Measurements from ENCODE around the gene ATP9B.
"Not testable (repeated sequence)": the region's sequence is repeated elsewhere in the genome, so short reads cannot be mapped to it uniquely, and the experiment has no call there.

ATP9B gene

DNA sequence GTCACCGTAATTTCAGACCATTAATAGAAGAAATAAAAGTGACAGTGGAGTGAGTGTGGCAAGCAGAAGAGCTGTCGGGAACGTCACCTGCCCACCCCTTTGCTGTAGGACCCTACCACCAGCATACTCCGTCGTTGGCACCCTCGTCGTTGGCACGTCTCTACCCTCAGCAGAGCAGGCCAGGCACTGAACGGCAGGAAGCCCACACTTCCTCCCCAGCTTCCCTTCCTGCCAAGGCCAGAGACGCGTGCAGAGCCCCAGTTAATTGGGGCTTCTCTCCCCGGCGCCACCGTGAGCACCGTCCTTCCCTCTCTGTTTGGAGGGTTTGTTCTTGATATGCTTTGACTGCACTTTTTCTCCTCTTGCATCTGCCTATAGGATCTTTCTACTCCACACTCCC, 299.5 kb downstream of the ATP9B start:
- DNase-seq = no peak

DNA sequence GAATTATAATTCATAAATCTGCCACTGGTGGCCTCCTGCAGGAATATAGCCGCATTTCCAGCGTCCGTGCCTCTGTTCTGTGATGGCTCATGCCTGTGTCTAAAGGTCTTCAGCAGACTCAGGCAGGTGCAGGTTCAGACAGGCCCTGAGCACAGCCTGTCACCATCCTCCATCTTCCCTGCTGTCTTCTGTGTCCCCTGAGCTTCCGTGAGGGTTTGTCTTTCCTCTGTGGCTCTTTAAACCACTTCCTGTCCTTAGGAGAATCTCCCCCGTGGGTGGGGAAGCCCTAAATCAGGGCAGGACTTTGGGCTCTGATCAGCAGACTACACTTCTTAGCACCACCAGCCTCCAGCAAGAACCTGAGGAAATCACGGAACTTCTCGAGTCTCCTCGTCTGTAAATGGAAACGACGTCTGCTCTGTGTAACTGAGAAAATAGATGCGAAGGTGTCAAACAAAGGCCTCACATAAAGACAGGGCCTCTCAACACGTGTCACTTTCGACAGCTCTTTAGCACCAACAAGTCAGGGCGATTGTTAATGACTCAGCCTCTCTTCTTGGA, 302.4 kb downstream of the ATP9B start:
- no peak for DNase-seq

DNA sequence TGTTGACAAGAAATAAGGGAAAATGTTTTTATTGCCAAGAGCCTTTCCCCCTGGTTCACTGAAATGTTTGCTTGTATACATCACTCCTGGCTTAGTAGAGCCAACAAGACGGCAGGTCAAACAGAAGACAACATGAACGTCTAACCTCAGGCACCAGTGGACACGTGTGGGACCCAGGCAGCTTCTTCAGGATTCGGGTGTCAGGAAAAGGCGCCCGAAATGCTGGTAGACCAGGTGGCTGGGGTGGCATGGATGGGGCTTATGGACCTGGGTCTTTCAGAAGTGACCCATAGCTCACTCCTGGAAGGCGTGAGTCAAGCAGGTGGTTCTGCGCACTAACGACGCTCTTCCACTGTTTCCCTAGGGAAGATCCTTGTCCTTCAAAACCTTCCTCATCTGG, 303.3 kb downstream of the ATP9B start:
- no peak for DNase-seq

DNA sequence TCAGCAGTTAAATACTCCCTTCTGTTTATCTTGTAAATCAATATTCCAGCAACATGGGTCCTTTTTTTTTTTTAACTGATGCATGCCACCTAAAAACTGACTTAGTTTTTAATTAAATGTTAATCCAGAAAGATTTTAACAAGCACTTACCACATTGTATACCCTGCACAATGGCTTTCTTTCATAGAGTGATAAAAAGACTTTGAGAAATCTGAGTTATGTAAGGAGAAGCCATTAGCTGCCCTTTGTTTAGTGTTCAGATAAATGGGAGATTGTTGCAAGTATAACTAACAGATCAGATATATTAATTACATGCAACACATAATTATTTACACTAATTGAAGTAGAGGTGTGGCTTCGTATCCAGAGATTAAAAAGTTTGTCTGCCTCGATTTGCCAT, 303.8 kb downstream of the ATP9B start:
- DNase-seq = no peak

DNA sequence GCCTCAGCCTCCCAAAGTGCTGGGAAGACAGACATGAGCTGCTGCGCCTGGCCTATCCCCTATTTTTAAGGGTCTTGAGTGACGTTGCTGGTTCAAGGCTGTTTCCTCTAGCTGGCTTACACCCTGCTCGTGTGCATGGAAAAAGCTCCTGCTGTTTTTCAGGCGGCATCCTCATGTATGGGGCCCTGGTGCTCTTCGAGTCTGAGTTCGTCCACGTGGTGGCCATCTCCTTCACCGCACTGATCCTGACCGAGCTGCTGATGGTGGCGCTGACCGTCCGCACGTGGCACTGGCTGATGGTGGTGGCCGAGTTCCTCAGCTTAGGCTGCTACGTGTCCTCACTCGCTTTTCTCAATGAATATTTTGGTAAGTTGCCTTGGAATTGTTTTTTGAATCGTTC, 304.5 kb downstream of the ATP9B start:
- no peak for DNase-seq

DNA sequence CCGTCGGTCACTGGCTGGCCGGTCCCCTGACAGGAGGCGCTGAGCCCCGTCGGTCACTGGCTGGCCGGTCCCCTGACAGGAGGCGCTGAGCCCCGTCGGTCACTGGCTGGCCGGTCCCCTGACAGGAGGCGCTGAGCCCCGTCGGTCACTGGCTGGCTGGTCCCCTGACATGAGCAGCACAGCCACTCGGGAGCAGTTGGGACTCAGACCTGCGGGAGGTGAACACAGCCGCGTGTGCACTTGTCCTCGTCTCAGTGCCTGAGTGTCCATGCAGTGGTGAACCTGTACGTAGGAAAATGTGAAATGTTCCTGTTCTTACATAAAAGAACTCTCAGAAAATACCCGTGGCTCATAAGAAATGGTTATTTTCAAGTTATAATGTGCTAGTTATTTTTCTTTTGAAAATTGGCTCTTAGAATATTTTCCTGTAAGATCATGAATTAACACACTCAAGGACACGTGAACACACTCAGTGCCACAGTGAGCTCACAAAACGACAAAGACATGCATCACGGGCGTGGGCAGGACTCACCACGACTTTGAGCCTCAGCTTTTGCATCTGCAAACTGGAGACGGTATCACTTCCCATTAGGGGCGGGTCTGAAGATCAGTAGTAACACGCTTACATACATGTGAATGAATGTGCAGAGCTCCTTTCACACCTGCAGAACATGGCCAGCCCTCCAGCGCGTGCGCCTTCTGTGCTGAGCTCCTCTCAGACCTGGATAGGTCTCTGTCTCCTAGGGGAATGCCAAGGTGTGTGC, 305.4 kb downstream of the ATP9B start:
- DNase-seq = no peak

DNA sequence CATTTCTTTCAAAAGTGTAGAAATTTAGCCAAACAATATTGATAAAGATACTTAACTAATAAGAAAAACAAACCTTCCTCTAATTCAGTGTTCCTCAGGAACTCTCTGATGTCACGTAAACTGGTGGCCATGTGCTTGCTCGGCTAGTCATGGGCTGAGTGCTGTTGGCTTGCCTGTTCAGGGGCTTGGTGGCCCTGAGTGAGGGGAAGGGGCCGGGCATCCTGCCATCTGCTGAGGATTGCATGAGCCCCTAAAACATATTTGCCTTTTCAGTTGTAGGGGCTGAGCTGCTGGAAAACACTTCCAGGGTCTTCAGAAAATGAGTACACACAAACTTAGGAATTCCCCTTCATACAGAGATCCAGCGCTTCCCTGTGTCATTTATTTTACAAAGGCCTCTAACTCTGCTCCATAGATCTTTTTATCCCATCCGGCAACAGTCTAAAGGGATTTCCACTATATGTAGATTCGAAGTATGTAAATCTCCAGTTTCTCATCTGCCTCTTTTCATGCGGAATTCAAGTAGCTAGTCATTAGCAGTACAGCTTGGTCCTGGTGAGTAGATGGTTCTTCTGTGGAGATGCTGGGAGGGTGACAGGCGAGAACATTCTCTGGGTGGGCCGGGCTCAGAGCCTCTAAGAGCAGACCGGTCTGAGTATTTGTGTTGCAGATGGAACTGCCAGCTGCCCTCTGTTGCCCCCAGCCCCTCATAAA, 306.4 kb downstream of the ATP9B start:
- DNase-seq = no peak

DNA sequence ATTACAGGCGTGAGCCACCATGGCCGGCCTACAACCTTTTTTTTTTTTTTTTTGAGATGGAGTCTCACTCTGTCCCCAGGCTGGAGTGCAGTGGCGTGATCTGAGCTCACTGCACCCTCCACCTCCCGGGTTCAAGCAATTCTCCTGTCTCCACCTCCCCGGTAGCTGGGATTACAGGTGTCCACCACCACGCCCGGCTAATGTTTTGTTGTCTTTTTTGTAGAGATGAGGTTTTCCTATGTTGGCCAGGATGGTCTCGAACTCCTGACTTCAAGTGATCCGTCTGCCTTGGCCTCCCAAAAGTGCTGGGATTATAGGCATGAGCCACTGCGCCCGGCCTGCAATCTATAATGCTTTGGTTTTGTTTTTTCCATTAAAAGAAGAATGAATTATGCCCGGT, 307.5 kb downstream of the ATP9B start:
- not testable (repeated sequence) for DNase-seq

DNA sequence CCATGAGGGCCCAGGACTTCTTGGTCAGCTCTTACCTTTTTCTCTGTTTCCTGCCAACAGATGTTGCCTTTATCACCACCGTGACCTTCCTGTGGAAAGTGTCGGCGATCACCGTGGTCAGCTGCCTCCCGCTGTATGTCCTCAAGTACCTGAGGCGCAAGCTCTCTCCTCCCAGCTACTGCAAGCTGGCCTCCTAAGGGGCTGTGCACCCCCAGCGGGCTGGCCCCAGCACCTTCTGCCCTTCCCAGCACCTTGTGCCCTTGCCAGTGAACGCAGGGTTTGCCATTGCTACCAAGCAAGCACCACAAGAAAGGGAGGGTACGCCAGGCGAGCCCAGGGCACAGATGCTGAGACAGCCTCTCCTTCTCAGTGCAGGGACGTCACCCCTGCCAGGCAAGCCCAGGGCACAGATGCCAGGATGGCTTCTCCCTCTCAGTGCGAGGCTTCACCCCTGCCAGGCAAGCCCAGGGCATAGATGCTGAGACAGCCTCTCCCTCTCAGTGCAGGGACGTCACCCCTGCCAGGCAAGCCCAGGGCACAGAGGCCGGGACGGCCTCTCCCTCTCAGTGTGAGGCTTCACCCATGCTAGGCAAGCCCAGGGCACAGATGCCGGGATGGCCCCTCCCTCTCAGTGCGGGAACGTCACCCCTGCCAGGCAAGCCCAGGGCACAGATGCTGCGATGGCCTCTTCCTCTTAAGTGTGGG, 308.1 kb downstream of the ATP9B start:
- DNase-seq = no peak

DNA sequence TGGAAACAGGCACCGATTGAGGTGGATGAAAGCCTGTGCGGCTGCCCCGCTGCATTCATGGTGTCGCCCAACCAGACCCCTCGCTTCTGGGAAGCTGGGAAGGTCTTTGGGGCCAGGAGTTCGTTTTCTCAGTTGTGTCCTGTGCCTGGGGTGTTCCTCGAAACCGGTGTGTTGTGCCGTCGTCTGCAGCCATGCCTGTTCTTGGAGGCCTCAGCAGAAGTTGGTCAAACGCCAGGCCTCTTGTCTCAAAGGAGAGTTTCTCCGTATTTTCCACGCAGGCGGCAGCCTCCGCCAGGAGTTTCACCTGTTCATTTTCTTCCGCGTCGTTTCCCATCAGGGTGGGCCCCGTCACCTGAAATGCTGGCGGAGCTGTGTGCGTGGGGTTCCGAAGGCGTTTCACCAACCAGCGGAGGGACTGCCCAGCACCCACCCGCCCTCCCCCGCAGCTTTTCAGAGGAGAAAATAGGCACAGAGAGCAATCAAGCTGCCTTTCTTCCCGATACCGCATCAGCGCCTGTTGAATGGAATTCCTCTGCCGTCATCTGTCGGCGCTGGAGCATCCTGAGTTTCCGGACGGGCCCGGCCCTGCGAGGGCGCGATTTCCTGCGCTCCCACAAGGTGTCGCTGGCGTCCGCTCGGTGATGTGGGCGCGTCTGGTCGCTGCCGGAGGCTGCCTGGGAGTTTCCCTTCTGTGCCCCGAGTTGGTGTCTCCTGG, 309.5 kb downstream of the ATP9B start:
- no peak for DNase-seq

DNA sequence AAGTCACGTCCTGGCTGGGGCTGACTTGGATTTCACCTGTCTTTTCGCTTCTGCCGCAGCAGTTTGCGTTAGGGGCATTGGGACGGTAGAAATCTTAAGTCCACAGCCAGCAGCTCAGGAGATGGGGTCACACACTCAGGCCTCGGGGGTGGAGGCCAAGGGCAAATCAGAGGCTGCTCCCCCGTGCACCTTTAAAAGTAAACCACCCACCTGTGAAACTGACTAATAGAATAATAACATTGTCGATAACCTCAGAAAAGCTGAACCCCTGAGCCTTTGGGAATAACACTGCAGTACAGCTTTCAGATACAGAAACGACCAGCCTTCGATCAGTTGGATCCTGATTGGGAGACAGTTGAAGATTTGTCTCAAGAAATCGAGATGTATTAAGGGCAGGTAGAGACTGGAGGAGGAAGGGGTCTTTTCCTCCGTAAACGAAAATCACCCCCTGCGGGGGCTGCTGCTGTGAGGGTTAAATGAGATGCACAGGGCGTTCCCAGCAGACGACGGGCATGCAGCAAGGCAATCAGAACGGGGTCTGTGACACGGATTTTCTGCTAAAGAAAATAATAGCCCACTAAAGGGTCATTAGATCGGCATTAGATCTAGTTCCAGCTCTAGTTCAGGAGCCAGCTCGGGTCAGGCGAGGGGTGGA, 310.2 kb downstream of the ATP9B start:
- no peak for DNase-seq

DNA sequence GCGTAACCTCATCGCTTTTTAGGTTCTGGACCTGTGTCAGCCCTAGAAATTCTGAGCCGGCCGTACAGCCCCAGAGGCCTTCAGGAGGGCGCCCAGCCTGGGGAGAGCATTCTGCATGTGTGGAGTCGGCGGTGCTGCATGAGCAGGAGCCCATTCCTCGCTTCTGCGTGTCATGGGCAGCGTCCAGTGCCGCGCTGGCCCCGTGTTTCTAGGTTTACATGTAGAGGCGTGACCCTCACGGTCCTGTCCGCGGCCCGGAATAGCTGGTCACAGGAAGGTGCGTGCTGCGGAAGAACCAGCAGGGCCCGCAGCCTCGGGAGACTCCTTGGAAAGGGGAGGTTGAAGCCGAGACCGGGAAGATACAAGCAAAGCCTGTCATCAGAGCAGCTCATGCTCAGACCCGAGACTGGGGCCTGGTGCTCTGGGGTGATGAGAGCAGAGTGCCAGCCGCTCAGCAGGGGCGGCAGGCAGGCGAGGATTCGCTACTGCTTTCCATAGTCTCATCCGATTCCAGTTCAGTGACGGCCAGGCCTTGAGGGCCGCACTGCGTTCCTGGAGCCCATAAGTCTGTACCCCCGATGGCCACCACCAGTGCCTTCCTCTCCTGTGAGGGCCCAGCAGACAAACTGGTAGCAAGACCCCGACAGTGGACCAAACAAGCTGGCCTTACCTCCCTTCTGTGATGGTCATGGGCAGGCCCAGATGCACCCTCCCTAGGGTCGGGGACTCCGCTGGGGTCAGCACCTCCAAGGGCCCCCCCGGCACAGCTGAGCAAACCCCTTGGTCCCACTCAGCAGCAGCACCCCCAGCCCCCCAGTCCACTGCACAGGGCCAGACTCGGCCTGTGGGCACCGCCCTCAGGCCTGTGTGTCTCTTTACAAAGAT, 311.0 kb downstream of the ATP9B start:
- no peak for DNase-seq

DNA sequence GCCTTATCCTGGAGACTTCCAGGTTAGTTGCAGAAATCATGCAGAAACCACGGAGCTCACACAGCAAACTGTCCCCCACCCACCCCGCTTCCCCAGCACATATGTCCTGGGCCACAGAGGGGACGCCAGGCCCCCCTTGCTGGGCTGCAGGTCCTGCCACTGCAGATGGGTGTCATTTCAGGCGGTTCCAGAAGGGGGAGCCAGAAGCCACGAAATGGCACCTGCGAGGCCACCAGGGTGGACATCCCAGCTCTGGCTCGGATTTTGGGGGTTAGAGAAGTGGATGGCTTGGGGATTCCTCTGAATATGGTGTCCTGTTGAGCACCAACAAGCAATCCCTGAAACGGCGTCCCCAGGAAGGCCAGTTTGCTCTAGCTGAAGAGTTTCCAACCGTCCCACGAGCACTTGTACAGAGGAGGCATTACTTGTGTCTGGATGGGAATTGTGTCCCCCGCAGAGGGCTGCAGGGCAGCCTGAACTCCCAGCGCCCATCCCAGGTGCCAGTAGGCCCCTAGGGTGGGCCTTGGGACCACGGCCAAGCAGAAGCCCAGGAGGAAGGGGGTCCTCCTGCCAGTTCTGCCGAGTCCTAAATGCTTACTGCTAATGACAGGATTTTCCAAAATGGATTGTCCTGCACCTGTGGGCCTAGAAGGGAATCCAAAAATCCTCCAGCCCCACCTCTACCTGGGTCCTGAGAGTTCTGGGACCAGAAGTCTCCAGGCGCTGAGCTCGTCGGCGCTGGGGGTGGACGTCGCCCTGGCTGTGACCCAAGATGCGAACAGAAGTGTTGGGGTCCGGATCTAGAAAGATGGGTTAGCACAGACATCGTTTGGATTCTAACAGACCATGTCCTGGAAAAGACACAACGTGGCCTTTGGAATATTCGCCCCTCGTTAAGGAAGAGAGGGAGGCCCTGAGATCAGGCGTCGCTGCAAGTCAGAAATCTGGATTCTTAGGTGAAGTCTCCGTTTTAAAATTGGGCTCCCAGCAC, 311.9 kb downstream of the ATP9B start:
- DNase-seq = no peak

DNA sequence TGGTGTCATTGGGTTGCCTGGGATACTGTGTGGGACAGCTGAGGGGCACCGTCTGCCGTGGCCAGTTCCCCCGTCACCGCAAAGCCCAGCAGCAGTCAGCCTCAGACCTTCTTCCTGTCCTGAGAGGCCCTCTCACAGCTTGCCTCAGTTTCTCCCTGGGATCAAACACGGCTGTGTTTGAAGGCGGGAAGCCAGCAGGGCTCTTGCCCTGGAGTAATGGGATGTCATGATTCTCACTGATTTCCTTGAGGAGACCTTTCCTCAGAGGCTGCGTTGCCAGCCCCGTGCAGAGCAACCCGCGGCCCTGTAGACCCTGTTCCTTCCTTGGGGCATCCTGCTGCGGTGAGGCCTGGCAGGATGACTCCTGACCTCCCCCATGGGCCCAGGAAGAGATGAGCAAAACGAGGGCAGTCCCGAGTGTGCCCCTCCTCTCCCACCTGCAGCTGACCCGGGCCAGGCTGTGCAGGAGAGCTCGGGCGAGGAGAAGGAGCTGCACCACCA, 312.7 kb downstream of the ATP9B start:
- DNase-seq = no peak

DNA sequence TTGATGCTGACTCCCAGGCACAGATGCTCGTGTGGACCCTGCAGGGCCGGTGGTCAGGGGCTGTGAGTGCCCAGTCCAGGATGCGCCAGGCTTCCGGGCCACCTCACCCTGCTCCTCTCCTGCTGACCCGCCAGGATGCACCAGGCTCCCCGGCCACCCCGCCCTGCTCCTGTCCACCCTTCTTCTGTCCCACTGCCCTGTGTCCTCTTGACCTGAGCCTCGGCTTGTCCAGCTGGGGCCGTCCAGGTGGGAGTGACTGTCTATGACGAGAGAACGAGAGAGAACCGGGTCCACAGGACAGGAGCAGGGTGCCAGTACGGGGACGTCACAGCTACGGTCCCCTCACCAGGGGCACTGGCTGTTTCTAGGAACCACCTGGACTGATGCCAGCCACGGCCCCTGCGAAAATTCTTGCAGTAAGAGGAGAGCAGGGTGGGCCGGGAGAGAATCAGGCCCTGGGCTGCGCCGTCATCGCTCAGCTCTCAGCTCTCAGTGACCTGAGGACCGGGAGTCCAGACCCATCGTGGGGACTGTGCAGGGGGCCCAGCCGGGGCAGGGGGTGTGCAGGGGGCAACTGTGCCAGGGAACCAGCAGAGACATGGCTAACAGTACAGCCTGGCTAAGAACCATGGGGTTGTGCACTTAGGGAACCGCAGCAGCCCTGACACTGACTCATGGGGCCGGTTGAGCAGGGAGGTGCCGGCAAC, 313.6 kb downstream of the ATP9B start:
- no peak for DNase-seq

DNA sequence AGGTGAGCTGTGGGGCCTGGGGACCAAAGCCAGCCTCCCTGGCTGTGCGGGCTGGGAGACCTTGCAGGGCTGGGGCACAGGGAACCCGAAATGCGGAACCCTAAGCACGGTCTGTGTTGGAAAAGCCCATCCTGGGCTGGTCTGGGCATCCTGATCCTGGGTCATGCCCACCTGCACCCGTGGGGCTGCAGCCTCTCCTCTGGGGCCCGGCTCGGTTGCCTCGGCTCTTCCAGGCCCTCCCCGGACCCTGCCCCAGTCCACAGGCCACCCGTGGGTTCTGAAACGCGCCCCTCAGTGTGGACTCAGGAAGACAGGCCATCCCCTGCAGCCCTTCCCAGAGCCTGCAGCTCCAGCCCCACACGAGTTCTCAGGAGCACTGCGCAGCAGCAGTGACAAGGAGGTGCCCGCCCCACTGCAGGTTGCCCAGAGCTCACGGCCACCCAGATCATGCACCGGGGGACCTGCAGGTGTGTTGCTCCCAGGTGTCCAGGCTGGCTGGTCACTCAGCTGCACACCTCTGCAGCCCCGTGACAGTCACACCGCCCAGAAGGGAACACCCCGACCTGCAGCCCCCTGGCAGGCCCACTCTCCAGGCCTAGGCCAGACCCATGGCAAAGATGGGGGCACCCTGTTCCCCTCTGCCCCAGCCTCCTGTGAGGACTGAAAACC, 314.3 kb downstream of the ATP9B start:
- no peak for DNase-seq

DNA sequence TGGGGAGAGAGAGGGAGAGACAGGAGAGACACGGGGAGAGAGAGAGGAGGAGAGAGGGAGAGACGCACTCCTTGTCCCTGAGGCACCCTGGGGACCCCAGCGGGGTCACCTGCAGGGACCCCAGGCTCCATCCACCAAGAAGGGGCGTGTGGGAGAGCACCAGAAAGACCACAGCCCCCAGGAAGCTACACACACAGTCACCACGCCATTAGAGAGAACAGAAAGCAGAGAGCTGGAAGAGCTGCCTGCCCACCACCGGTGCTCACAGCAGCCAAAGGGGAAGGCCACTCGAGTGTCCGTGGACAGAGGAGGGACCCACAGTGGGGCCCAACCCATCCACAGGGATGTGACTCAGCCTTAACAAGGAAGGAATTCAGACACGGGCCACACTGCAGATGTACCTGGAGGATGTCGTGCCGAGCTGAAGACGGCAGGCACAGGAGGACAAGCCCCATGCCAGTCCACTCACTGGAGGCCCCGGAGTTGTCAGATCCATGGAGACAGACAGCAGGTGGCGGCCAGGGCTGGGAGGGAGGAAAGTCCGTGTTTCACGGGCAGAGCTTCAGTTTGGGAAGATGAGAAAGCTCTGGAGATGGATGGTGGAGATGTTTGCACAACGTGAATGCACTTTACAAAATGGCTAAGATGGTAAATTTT, 315.1 kb downstream of the ATP9B start:
- DNase-seq = no peak

DNA sequence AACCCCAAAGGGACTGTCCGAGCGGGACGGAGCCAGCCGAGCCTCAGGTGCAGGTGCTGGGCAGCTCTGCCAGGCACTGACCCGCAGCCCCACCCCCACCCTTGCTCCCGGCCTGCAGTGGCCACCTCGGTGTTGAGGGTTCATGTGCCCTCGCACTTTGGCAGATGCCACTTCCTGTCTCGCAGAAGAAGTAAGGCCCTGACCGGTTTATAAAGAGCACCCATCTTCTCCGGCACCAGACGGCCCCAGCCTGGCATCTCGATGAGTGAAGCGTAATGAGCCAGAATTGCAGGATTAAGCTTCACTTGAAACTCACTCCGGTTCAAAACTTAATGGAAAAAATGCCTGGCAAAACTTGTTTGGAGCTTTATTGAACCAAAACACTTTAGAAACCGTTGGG, 315.6 kb downstream of the ATP9B start:
- no peak for DNase-seq

Data from DMS 273 treated with DMSO at 0.1 percent for 48 hours (cell line).